Bone marrow (tissue), 2 donors: ENCODE results near the gene ELP4.
"Not testable (repeated sequence)": the region's sequence is repeated elsewhere in the genome, so short reads cannot be mapped to it uniquely, and the experiment has no call there.

ENCODE experiments used
- DNase-seq, 2 donors: peaks; one replicate each; lab custom pipeline; 2025; lab: John Stamatoyannopoulos, UW

The ELP4 gene

DNA sequence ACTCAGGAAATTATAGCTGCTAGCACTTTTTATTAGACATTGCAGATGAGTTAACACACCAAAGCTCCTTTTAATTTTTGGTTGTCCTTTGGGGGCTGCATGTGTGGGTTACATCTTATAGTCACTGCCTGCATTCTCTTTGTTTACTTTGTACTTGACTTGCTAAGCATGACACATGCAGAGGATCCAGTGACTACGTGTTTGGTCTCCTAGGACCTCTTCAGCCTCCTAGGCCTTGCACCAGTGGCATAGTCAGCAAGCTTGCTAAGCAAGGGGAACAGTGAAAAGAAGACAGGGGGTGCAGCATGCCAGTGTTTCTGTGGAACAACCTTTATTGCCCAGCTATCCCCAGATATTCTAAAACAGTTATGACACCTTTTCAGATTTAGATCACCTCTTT, 193.4 kb downstream of the ELP4 start:
- no peak for DNase-seq

- no peak for DNase-seq
Observed at GRCh38 chr11:31706357-31706756, 196.8 kb downstream of the ELP4 start.

GRCh38 chr11:31711137-31711536, 201.6 kb downstream of the ELP4 start:
- DNase-seq: no peak

DNA sequence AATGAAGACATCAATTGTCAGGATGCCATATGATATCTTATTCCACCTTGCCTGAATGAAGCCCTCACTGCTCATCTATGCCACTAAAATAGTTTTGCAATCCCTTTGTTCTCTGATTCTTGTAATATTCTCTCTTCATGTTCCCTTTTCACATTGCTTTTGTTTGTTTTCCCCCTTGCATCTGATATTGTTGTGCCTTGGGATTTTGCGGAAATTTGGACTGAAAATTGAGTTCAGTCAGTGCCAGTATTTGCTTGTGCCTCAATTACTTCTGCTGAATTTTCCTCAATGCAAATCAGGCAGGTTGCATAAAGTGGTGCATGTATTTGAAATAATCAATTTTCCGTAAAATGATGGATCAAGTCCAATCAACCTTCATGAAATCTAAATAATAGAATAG, 203.3 kb downstream of the ELP4 start:
- DNase-seq: no peak

GRCh38 chr11:31714840-31715239, 205.3 kb downstream of the ELP4 start:
- DNase-seq: no peak

GRCh38 chr11:31720225-31720624, 210.7 kb downstream of the ELP4 start:
- no peak for DNase-seq

- no peak for DNase-seq
Observed at GRCh38 chr11:31720671-31721365, 211.3 kb downstream of the ELP4 start.

GRCh38 chr11:31722754-31723153, 213.2 kb downstream of the ELP4 start:
- DNase-seq: no peak

DNA sequence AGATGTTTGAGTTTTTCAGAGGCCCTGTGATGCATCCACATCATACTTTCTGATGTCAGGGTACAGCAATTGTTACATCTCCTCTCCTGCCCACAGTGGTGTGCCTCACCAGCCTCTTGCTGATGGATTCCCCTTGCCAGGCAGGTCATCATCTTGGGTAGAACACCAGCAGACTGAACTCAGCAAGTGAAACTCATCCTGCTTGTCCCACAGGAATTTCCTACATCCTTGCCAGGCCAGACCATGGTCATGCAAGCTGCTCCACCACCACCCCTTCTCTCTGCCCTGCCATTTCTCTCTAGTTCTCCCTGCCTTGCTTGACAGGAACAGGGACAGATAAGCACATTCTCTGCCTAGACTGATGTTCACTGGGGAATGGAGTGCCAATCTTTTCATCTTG, 215.6 kb downstream of the ELP4 start:
- no peak for DNase-seq

GRCh38 chr11:31728432-31728831, 218.9 kb downstream of the ELP4 start:
- DNase-seq: no peak

- no peak for DNase-seq
Observed at GRCh38 chr11:31740131-31740530, 230.6 kb downstream of the ELP4 start.

- DNase-seq: not testable (repeated sequence)
Observed at GRCh38 chr11:31740731-31741368, 231.3 kb downstream of the ELP4 start.

DNA sequence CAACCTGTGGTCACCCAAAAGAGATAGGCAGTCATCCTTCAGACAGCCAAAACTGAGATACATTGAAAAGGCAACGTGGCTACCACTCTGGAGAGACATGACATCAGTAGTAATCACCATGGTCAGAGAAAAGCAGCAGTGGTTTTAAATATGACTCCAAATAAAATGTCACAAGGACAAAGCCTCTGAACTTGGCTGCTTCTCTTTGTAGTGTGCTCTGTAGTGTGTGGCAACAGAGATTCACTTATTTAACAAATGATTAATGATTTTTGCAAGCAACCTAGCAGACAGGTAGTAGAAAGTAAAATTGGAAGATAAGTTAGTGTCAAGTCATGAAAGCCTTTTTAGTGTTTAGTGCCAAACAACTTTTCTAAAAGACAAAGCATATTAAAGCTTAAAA, 238.0 kb downstream of the ELP4 start:
- DNase-seq: no peak

DNA sequence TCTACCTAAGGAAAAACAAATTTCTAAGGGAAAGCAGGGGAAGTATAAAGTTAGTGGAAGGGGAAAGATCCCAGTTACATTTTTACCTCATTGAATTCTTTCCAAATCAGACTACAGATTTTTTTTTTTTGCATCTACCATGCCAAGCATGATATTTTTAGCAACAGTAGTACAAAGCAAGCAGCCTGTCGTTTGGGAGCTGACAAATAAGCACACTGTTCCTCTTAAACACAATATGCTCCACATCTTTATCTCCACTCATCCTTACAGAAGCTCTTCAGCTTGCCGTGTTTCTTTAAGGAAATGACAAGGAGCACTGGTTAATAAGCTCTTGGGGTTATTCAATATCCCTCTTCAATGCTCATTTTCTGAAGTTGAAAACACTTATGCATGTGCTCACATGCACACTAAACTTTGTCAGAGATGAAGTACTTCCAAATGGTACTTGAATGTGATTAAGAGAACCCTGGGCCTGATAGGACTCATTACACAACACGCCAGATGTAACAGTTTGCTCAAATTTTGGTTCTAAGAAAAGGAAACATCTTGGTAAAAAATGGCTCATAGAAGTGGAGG, 247.8 kb downstream of the ELP4 start:
- DNase-seq: no peak

DNA sequence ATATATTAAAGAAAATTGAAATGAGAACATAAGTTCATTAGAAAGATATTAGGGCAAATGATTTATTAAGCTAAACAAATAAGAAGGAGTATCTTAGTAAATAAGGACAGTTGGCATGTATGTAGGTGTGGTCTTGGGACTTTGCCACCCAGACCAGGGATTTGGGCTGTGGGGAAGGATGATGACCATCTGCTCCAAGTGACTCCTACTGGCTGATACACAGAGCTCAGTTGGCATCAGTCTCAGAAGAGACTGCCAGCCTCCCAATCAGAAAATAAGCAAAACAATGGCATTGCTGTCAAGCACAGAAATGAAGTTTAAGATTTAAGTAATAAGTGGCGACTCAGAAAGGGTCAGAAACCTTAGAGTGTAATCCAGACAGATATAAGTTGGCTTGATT, 252.1 kb downstream of the ELP4 start:
- DNase-seq: no peak

GRCh38 chr11:31763296-31763695, 253.7 kb downstream of the ELP4 start:
- no peak for DNase-seq

DNA sequence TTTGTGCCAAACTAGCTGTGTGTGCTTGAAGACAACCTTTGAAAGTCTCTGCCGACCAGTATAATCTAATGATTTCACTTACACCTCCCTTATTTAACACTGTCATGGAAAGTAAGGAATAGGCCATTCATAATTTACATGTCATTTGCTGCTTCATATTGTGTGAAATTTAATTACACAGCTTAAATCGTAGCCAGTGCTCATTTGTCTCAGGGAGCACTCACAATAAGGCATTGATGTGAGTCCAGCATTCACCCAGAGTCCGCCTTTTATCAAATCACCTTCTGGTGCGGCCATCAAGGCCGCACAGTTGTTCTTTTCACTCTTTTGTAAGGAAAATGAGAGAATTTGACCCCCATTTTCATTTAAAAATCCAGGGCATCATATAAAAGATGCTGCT, 254.7 kb downstream of the ELP4 start:
- no peak for DNase-seq

DNA sequence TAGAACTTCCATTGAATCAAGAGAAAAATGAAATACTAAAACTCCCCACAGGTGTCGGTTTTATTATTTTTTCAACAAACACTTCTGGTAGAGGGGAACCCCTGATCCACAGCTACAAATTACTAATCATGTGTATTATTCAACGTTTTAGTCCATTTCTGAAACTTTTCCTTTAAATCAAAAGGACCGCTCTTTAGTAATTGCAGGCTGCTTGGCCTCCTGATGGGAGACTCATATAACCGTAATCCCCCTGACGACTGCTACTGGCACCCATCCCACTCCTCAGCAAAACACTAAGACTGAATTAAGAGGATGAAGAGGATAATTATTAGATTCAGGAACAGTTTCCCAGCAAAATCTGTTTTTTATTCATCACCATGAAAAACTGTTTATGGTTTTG, 255.2 kb downstream of the ELP4 start:
- DNase-seq: no peak

DNA sequence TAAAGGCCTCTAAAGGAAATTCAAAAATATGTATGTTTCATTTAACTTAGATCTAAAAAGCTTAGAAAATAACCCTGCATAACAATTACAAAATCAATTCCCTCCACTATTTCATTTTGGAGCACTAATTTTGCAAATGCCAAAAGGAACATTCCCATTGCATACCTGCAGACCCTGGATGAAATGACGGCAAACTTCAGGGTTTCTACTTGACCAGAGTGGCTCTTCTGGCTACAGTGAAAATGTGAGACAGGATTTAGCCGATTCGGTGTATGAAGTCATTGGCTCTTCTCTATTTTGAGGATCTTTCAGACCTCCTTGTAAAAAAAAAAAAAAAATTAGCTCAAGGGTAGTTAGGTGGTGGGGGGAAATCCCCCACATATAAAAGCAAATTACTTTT, 257.5 kb downstream of the ELP4 start:
- DNase-seq: no peak

DNA sequence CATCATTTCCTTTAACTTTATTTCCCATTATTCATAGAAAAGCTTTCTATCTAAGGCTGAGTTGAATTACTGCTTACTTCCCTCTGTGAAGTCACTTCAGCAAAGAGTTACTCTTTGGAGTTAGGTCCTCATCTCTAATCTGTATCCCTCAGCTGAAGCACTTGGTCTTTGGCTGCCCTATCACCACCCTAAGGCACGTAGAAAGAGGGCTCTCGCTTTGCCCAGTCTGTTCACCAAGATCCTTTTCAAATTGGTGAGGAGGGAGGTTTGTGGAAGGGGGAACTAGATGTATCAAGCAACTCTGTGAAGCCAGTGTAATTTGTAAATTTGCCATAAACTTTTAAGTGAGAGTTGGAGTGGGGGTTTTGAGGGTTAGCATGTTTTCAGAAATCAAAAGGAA, 258.1 kb downstream of the ELP4 start:
- DNase-seq: no peak

DNA sequence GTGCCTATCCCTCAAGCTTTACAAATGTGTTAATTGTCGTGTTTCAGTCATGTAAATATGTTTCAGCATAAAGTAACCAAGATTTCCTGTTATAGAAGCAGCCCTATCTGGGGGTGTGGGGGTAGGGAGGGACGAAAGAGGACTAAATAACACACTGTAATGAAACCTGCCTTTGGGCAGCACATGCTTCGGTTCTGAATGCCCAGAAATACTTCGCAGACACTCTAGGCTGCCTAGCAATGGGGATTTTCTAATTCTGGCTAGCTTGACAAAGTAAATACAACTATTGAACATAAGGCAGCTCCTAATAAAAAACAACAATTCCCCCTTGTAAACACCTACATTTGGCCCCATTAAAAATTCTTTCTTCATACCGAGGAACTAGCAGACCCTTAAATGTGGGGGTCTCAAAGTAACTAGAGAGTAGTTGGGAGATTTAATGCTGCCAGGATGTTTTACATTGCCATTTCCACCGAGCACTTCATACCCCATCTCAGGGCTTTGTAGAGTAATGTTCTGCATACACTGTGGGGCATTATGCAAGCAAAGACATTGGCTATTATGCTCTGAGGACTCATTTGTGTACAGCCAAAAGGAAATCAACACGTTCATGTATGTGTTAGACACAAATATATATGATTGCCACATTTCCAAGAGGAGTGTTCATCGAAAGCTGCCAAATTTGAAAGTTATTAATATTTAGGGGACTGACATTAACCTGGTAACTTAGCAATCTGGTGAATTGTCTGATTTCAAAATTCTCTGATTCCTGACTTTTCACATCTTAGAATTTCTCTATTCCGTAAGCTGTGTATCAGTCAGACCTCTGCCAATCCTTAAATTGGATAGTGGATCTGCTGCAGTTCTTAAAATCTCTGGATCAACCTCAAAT, 259.4 kb downstream of the ELP4 start:
- DNase-seq: no peak

DNA sequence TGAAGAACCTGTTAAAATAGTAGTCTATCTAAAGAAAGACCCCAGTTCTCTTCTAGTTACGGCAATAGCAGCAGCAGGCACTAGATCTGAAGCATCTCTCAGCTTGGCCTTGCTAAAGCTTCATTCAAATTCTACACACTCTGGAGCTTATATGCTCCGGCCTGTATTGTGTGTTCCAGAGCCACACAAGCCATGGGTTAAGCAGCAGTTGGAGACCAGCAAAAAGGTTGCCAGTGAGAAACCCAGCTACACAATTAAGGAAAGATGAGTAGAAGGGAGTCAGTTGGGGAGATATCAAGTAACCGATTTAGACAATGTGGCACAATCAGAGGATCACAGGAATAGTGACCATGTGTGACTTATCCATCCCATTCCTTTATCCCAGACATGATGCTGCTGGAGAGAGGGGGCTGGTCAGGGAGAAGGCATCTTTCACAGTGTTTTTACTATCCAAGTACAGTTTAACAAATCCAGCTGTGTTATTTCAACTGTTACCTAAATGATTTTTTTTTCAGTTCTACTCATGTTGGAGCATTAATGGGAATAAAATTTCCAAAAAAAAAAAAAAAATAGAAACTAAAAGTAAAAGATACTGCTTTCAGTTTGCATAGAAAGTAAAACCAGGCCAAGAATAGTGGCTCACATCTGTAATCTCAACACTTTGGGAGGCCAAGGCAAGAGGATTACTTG, 260.6 kb downstream of the ELP4 start:
- DNase-seq: no peak
